HCT116 (cell line): Measurements from ENCODE around the gene C1QTNF9B.

ENCODE experiments used
- CTCF ChIP-seq, 3 experiments: fragments of 200-600 bp in 1 of 3; sonication (generic) in 1 of 3; IDR thresholded peaks in 2 of 3; conservative IDR thresholded peaks in 1 of 3; 2 replicates each; pipeline ENCODE4 v1.5.1; 2012 to 2017; ENCODE audit warnings: low read depth in 2 of 3, low read length in 2 of 3, antibody characterized with exemption in 1 of 3, borderline replicate concordance in 1 of 3, control low read depth in 1 of 3, mild to moderate bottlenecking in 1 of 3, mixed read lengths in 1 of 3, mixed run types in 1 of 3, moderate library complexity in 1 of 3; ENCODE audit not compliant: insufficient read depth in 1 of 3
- EZH2phosphoT487 ChIP-seq: fragments of 200-600 bp; IDR thresholded peaks from 2 replicates; pipeline ENCODE4 v1.6.1; 2018; ENCODE audit warnings: antibody characterized with exemption, borderline replicate concordance
- MAX ChIP-seq: IDR thresholded peaks from 2 replicates; pipeline ENCODE4 v1.6.1; 2012
- POLR2A ChIP-seq: IDR thresholded peaks from 2 replicates; pipeline ENCODE4 v1.7.0; 2011; ENCODE audit warnings: borderline replicate concordance; ENCODE audit not compliant: insufficient read depth, insufficient read length; ENCODE audit errors: extremely low read depth
- REST ChIP-seq: IDR thresholded peaks from 2 replicates; pipeline ENCODE4 v1.6.1; 2012; ENCODE audit warnings: low read depth
- YY1 ChIP-seq: IDR thresholded peaks from 2 replicates; pipeline ENCODE4 v1.6.1; 2011; ENCODE audit warnings: low read length, low read depth, moderate library complexity, mild to moderate bottlenecking; ENCODE audit not compliant: insufficient replicate concordance; ENCODE audit errors: extremely low read depth

GRCh38 chr13:23859904-23860303 is 37.4 kb downstream of the C1QTNF9B start:
- TF ChIP-seq CTCF (IDR thresholded peaks at IDR 0.05 in 2 of 3, conservative IDR thresholded peaks at IDR 0.05 in 1 of 3; ENCODE audit: borderline replicate concordance in 1 of 3, insufficient read depth in 1 of 3, low read depth in 2 of 3, low read length in 2 of 3) (no peak), YY1 (no peak), REST (no peak), MAX (no peak), POLR2A (no peak), EZH2phosphoT487 (no peak)
